IMR-90 (cell line): ENCODE data around the gene LCP1. TPM values are rescaled to one million over a fixed set of nuclear protein-coding genes. Genes with fewer than 3 reads are reported as not detected.

Source experiments
- ATAC-seq: fragments of 200-7000 bp; cut with Tn5 transposase; 2 replicates; pipeline ENCODE4 v1.9.1; 2020; ENCODE audit warnings: low read depth, mild to moderate bottlenecking, moderate library complexity
- BruUV-seq: library from RNA; stranded (reverse); fragments of 400-500 nt; replicated peaks from 2 replicates; lab custom pipeline; 2021; lab: Mats Ljungman, UMichigan
- CTCF ChIA-PET: fragments of 300-600 bp; formaldehyde crosslinking; extraction: SDS; loops from one replicate; lab custom pipeline; 2021; ENCODE audit warnings: antibody characterized with exemption; lab: Yijun Ruan, JAX
- POLR2A ChIA-PET: fragments of 300-600 bp; sonication (Branson Sonifier 250); formaldehyde crosslinking; loops from one replicate; lab custom pipeline; 2022; ENCODE audit warnings: antibody characterized with exemption; ENCODE audit not compliant: unreplicated experiment; lab: Charles Lee
- DNase-seq: peaks from one replicate; pipeline ENCODE4 v3.0.0; 2013
- H2AFZ ChIP-seq: replicated peaks from 2 replicates; pipeline ENCODE3; 2013; ENCODE audit warnings: low read length, mild to moderate bottlenecking; ENCODE audit not compliant: poor library complexity
- H2AK5ac ChIP-seq: 2 replicates; pipeline ENCODE4 v1.6.1; 2013; ENCODE audit warnings: low read depth, low read length, inconsistent platforms
- H2AK9ac ChIP-seq: replicated peaks from 2 replicates; pipeline ENCODE3; 2013; ENCODE audit warnings: mild to moderate bottlenecking, low read depth, low read length, moderate library complexity; ENCODE audit not compliant: poor library complexity
- H2BK120ac ChIP-seq: 2 replicates; pipeline ENCODE4 v1.6.1; 2013; ENCODE audit warnings: low read depth, low read length, inconsistent platforms
- H2BK15ac ChIP-seq: 3 replicates; pipeline ENCODE4 v1.6.1; 2013; ENCODE audit warnings: low read depth, low read length, inconsistent platforms
- H2BK20ac ChIP-seq: 2 replicates; pipeline ENCODE4 v1.6.1; 2013; ENCODE audit warnings: low read depth, mild to moderate bottlenecking, inconsistent platforms, low read length, moderate library complexity
- H2BK5ac ChIP-seq: 2 replicates; pipeline ENCODE4 v1.6.1; 2013; ENCODE audit warnings: mild to moderate bottlenecking, low read depth, low read length, inconsistent platforms; ENCODE audit not compliant: poor library complexity, severe bottlenecking
- H3K14ac ChIP-seq: replicated peaks from 2 replicates; pipeline ENCODE4 v1.6.1; 2013; ENCODE audit warnings: low read depth, low read length, inconsistent platforms
- H3K18ac ChIP-seq: 2 replicates; pipeline ENCODE4 v1.6.1; 2013; ENCODE audit warnings: low read depth, low read length, control low read depth
- H3K23ac ChIP-seq: 2 replicates; pipeline ENCODE4 v1.6.1; 2013; ENCODE audit warnings: low read depth, low read length, inconsistent platforms
- H3K27ac ChIP-seq: 2 replicates; pipeline ENCODE4 v1.5.1; 2013; ENCODE audit warnings: mild to moderate bottlenecking, control low read depth, low read length; ENCODE audit not compliant: insufficient read depth
- H3K27me3 ChIP-seq: 2 replicates; pipeline ENCODE4 v1.6.1; 2013; ENCODE audit warnings: low read length; ENCODE audit not compliant: control insufficient read depth, insufficient read depth
- H3K36me3 ChIP-seq: 2 replicates; pipeline ENCODE4 v1.6.1; 2013; ENCODE audit warnings: low read length, mixed read lengths; ENCODE audit not compliant: control insufficient read depth, insufficient read depth
- H3K4ac ChIP-seq: 2 replicates; pipeline ENCODE4 v1.6.1; 2013; ENCODE audit warnings: low read depth, low read length, inconsistent platforms
- H3K4me1 ChIP-seq: 2 replicates; pipeline ENCODE4 v1.6.1; 2013; ENCODE audit warnings: low read length, mixed read lengths; ENCODE audit not compliant: control insufficient read depth, insufficient read depth
- H3K4me2 ChIP-seq: 2 replicates; pipeline ENCODE4 v1.6.1; 2013; ENCODE audit warnings: low read depth, mild to moderate bottlenecking, control low read depth, low read length, moderate library complexity
- H3K4me3 ChIP-seq: 2 replicates; pipeline ENCODE4 v1.5.1; 2013; ENCODE audit warnings: low read depth, mild to moderate bottlenecking, control low read depth, low read length, moderate library complexity; ENCODE audit not compliant: insufficient read depth
- H3K56ac ChIP-seq: 2 replicates; pipeline ENCODE4 v1.6.1; 2013; ENCODE audit warnings: low read length, inconsistent platforms; ENCODE audit not compliant: insufficient read depth; ENCODE audit errors: extremely low read depth
- H3K79me1 ChIP-seq, 2 experiments: 2 replicates each; pipeline ENCODE4 v1.6.1; 2013; ENCODE audit warnings: low read length in 2 of 2, inconsistent platforms in 1 of 2, low read depth in 1 of 2
- H3K9ac ChIP-seq: 2 replicates; pipeline ENCODE4 v1.6.1; 2013; ENCODE audit warnings: low read depth, low read length, control low read depth
- H3K9me1 ChIP-seq: 2 replicates; pipeline ENCODE4 v1.6.1; 2013; ENCODE audit warnings: low read length, inconsistent platforms; ENCODE audit not compliant: insufficient read depth
- H3K9me3 ChIP-seq: 2 replicates; pipeline ENCODE4 v1.6.1; 2013; ENCODE audit warnings: low read length; ENCODE audit not compliant: control insufficient read depth, insufficient read depth
- H4K20me1 ChIP-seq: 2 replicates; pipeline ENCODE4 v1.6.1; 2013; ENCODE audit warnings: low read length, inconsistent platforms; ENCODE audit not compliant: insufficient read depth
- H4K5ac ChIP-seq: 2 replicates; pipeline ENCODE4 v1.6.1; 2013; ENCODE audit warnings: mild to moderate bottlenecking, low read depth, low read length, control low read depth
- H4K8ac ChIP-seq, 2 experiments: 2 replicates each; pipeline ENCODE4 v1.6.1; 2013; ENCODE audit warnings: low read depth in 2 of 2, low read length in 2 of 2, control low read depth in 1 of 2, inconsistent platforms in 1 of 2
- H4K91ac ChIP-seq: 2 replicates; pipeline ENCODE4 v1.6.1; 2013; ENCODE audit warnings: low read depth, low read length, inconsistent platforms; ENCODE audit not compliant: insufficient read depth
- BHLHE40 ChIP-seq: fragments of 150-350 bp; IDR thresholded peaks from 2 replicates; pipeline ENCODE4 v1.6.1; 2016; ENCODE audit warnings: mild to moderate bottlenecking, low read depth, low read length
- CHD1 ChIP-seq: IDR thresholded peaks from 2 replicates; pipeline ENCODE4 v1.6.1; 2012; ENCODE audit warnings: low read depth, low read length, improper control_type of control experiment
- FOS ChIP-seq: fragments of 150-350 bp; IDR thresholded peaks from 2 replicates; pipeline ENCODE4 v1.6.1; 2016; ENCODE audit warnings: low read depth, low read length
- MAFK ChIP-seq: IDR thresholded peaks from 2 replicates; pipeline ENCODE4 v1.6.1; 2012; ENCODE audit warnings: low read depth, low read length, improper control_type of control experiment
- MAZ ChIP-seq: IDR thresholded peaks from 2 replicates; pipeline ENCODE4 v1.6.1; 2012; ENCODE audit warnings: low read depth, mild to moderate bottlenecking, low read length, improper control_type of control experiment, moderate library complexity, borderline replicate concordance
- NFE2L2 ChIP-seq: fragments of 150-350 bp; IDR thresholded peaks from 2 replicates; pipeline ENCODE4 v1.6.1; 2016; ENCODE audit warnings: low read depth, mild to moderate bottlenecking, low read length
- RCOR1 ChIP-seq: IDR thresholded peaks from 2 replicates; pipeline ENCODE4 v1.6.1; 2012; ENCODE audit warnings: mild to moderate bottlenecking, low read length, improper control_type of control experiment; ENCODE audit not compliant: insufficient replicate concordance
- RFX5 ChIP-seq: IDR thresholded peaks from 2 replicates; pipeline ENCODE4 v1.8.0; 2012; ENCODE audit warnings: low read depth, mild to moderate bottlenecking, low read length, moderate library complexity
- dilution Hi-C: fragments of 300-500 bp; cut with HindIII; formaldehyde crosslinking; loops from one replicate; pipeline ENCODE4 v1.14.3; 2018; ENCODE audit warnings: low sequenced_read_pairs; ENCODE audit not compliant: unreplicated experiment
- in situ Hi-C: fragments of 300-500 bp; cut with MboI; formaldehyde crosslinking; loops from 3 replicates; pipeline ENCODE4 v1.14.3; 2019; ENCODE audit warnings: low sequenced_read_pairs, inconsistent platforms, mixed read lengths
- intact Hi-C: fragments of 100-400 bp; cut with micrococcal nuclease; formaldehyde crosslinking; loops from 2 replicates; pipeline ENCODE4 v1.10.0; 2022
- polyA plus RNA-seq, 3 experiments: library from polyadenylated mRNA; depleted of rRNA; stranded (reverse); fragments of >200 nt; gene quantifications; 2 replicates each; pipeline ENCODE4 v1.2.3, GENCODE V29; 2012; ENCODE audit warnings: low replicate concordance in 1 of 3
- total RNA-seq: library from RNA; depleted of rRNA; stranded (reverse); fragments of >200 nt; gene quantifications from 2 replicates; pipeline ENCODE4 v1.2.3, GENCODE V29; 2012
- TF ChIP-seq, protein P1 (sequence below): fragments of 150-350 bp; IDR thresholded peaks from 2 replicates; pipeline ENCODE4 v1.6.1; 2017; ENCODE audit warnings: mild to moderate bottlenecking, antibody characterized with exemption, low read length, low read depth
- TF ChIP-seq, protein P2 (sequence below): conservative IDR thresholded peaks from 2 replicates; pipeline ENCODE4 v1.5.1; 2012; ENCODE audit warnings: mild to moderate bottlenecking, low read depth, low read length, improper control_type of control experiment

LCP1 gene
- total and polyA plus RNA-seq, 2 of the 4 experiments (the other 2 are of a cell fraction), result not detected

DNA sequence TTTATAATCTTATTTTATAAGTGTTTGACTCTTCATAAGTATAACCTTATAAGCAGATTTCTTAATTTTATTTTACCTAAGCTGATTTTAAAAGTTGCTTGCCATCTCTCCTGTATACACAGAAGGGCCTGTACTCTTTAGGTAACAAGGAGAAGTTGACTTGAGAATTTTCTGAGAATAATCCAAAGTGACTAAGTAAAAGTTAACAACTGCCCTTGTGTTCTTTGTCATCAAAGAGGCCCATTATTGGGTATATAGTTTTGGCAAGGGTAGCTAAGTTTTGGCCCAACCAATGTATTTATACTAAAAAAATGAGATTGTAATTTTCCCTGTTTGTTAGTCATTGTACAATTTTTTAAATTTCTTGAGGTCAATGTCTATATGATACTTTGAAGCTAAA, 3.2 kb downstream of the LCP1 start:
- Histone ChIP-seq H4K91ac (no peak overlapping the region), H3K4me1 (no peaks in the 10 kb centered on the region), H2BK20ac (no peak overlapping the region), H2AFZ (no peak overlapping the region), H3K18ac (no peak overlapping the region), H3K9ac (no peak overlapping the region), H3K27ac (no peak overlapping the region), H3K56ac (no peak overlapping the region), H2AK9ac (no peak overlapping the region), H4K8ac (no peak overlapping the region), H3K4ac (no peak overlapping the region), H2BK5ac (no peak overlapping the region), H2BK15ac (no peak overlapping the region), H4K5ac (no peak overlapping the region), H3K79me1 (no peaks in the 10 kb centered on the region), H4K20me1 (no peaks in the 10 kb centered on the region), H3K14ac (no peak overlapping the region), H3K27me3 (peaks cover 2% of the 10 kb centered on the region; the same call in 1 of the 2 replicates), H2BK120ac (no peak overlapping the region), H3K23ac (no peak overlapping the region), H2AK5ac (no peak overlapping the region), H3K9me3 (no peaks in the 10 kb centered on the region), H3K36me3 (no peaks in the 10 kb centered on the region), H3K4me3 (no peak overlapping the region), H3K9me1 (no peaks in the 10 kb centered on the region), H3K4me2 (no peak overlapping the region)
- ChIA-PET POLR2A (no interaction called here), CTCF (interaction anchor here (1.4 kb wide), 1 partner anchor 18 kb away, joined by 4 read pairs; no protein-coding TSS in a partner anchor)
- in situ Hi-C loops (no loop called here), intact Hi-C loops (no loop called here), dilution Hi-C loops (no loop called here)
- no peak for DNase-seq
- ATAC-seq, result no peak
- no peak for TF ChIP-seq CHD1
- TF ChIP-seq, protein P1, sequence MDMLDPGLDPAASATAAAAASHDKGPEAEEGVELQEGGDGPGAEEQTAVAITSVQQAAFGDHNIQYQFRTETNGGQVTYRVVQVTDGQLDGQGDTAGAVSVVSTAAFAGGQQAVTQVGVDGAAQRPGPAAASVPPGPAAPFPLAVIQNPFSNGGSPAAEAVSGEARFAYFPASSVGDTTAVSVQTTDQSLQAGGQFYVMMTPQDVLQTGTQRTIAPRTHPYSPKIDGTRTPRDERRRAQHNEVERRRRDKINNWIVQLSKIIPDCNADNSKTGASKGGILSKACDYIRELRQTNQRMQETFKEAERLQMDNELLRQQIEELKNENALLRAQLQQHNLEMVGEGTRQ, result no peak
- TF ChIP-seq BHLHE40, result no peak
- TF ChIP-seq FOS, result no peak
- no peak for TF ChIP-seq NFE2L2
- TF ChIP-seq MAFK, result no peak
- no peak for TF ChIP-seq RCOR1
- TF ChIP-seq MAZ, result no peak
- TF ChIP-seq RFX5, result no peak
- TF ChIP-seq, protein P2, sequence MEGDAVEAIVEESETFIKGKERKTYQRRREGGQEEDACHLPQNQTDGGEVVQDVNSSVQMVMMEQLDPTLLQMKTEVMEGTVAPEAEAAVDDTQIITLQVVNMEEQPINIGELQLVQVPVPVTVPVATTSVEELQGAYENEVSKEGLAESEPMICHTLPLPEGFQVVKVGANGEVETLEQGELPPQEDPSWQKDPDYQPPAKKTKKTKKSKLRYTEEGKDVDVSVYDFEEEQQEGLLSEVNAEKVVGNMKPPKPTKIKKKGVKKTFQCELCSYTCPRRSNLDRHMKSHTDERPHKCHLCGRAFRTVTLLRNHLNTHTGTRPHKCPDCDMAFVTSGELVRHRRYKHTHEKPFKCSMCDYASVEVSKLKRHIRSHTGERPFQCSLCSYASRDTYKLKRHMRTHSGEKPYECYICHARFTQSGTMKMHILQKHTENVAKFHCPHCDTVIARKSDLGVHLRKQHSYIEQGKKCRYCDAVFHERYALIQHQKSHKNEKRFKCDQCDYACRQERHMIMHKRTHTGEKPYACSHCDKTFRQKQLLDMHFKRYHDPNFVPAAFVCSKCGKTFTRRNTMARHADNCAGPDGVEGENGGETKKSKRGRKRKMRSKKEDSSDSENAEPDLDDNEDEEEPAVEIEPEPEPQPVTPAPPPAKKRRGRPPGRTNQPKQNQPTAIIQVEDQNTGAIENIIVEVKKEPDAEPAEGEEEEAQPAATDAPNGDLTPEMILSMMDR, result no peak
- BruUV-seq, result no TSS peak
